ENCODE results near the gene RP9. TPM values are rescaled to one million over a fixed set of nuclear protein-coding genes. Genes with fewer than 3 reads are reported as not detected.

RP9 gene
- total and polyA plus RNA-seq, 2 of the 13 experiments (the other 11 are each of a cell fraction or from before 2014, with no cell fraction given): 14.2 to 18.6 TPM

- TF ChIP-seq RXRA (CRISPR knock-in tag; IDR thresholded peaks at IDR 0.05) (no peak; the same call in 1 of the 2 replicates), USF2 (IDR thresholded peaks at IDR 0.05; ENCODE audit: low read depth, low read length) (no peak), USF2 (CRISPR knock-in tag; IDR thresholded peaks at IDR 0.05; ENCODE audit: borderline replicate concordance) (no peak), ZNF30 (CRISPR knock-in tag; IDR thresholded peaks at IDR 0.05) (no peak), ZBTB2 (CRISPR knock-in tag; IDR thresholded peaks at IDR 0.05; ENCODE audit: low read depth) (peak; percentile 62; the same call in 1 of the 2 replicates), SKIL (CRISPR knock-in tag; IDR thresholded peaks at IDR 0.05; ENCODE audit: borderline replicate concordance) (no peak), ZNF780A (CRISPR knock-in tag; IDR thresholded peaks at IDR 0.05) (no peak), ZNF768 (CRISPR knock-in tag; IDR thresholded peaks at IDR 0.05) (no peak; the same call in 1 of the 2 replicates), ZNF317 (CRISPR knock-in tag; IDR thresholded peaks at IDR 0.05) (no peak), EZH2 (conservative IDR thresholded peaks at IDR 0.05; ENCODE audit: low read depth, low read length) (no peak), REPIN1 (CRISPR knock-in tag; IDR thresholded peaks at IDR 0.05; ENCODE audit: borderline replicate concordance, low read depth) (no peak; the same call in 1 of the 2 replicates), ZNF484 (CRISPR knock-in tag; IDR thresholded peaks at IDR 0.05; ENCODE audit: borderline replicate concordance, low read depth) (no peak), THYN1 (CRISPR knock-in tag; IDR thresholded peaks at IDR 0.05; ENCODE audit: borderline replicate concordance, low read depth) (no peak), TRAFD1 (CRISPR knock-in tag; IDR thresholded peaks at IDR 0.05; ENCODE audit: borderline replicate concordance) (no peak), ZNF253 (CRISPR knock-in tag; IDR thresholded peaks at IDR 0.05; ENCODE audit: borderline replicate concordance) (no peak), SYNCRIP (IDR thresholded peaks at IDR 0.05; ENCODE audit: insufficient read depth, low read depth, low read length) (no peak), MNT (IDR thresholded peaks at IDR 0.05) (no peak; the same call in 1 of the 2 replicates), PHB2 (IDR thresholded peaks at IDR 0.05; ENCODE audit: partially characterized antibody) (no peak)
Observed at GRCh38 chr7:33062023-33062781, 47.0 kb downstream of the RP9 start, which contains the start of gene NT5C3A (continued).
